Tibial artery (tissue), 4 donors: ENCODE results near the gene CACNG4.

Source experiments
- DNase-seq, 2 donors: peaks; one replicate each; pipeline ENCODE4 v3.0.0-alpha.2; 2019
- H3K27ac ChIP-seq, 2 donors: fragments of 200-600 bp; sonication (generic) in 1 of 2; 1 replicate in 1 of 2; 2 replicates in 1 of 2; pipeline ENCODE4 v1.5.1; 2018 to 2019; ENCODE audit warnings: mild to moderate bottlenecking in 1 of 2
- H3K27me3 ChIP-seq, 2 donors: fragments of 200-600 bp; sonication (generic) in 1 of 2; one replicate each; pipeline versions ENCODE4 v1.5.1 to v1.6.0; 2016 to 2019
- H3K36me3 ChIP-seq, 3 donors: fragments of 200-600 bp; sonication (generic) in 2 of 3; one replicate each; pipeline ENCODE4 v1.5.1; 2016 to 2019; ENCODE audit warnings: mild to moderate bottlenecking in 2 of 3
- H3K4me1 ChIP-seq, 4 donors: fragments of 200-600 bp; sonication (generic) in 2 of 4; 1 replicate in 3 of 4; 2 replicates in 1 of 4; pipeline ENCODE4 v1.5.1; 2016 to 2019
- H3K4me3 ChIP-seq, 2 donors: fragments of 200-600 bp; sonication (generic) in 1 of 2; 1 replicate in 1 of 2; 2 replicates in 1 of 2; pipeline ENCODE4 v1.5.1; 2018 to 2019; ENCODE audit warnings: mild to moderate bottlenecking in 2 of 2
- H3K9me3 ChIP-seq, 3 donors: fragments of 200-600 bp; sonication (generic) in 1 of 3; one replicate each; pipeline ENCODE4 v1.5.1; 2016 to 2019
- CTCF ChIP-seq, 2 experiments: fragments of 200-600 bp in 1 of 2; fragments of 450-650 bp in 1 of 2; IDR thresholded peaks; one replicate each; pipeline ENCODE4 v1.5.1; 2017 to 2019; ENCODE audit warnings: antibody characterized with exemption in 2 of 2, mild to moderate bottlenecking in 1 of 2, moderate library complexity in 1 of 2
- intact Hi-C: fragments of 100-400 bp; cut with DNase I; formaldehyde crosslinking; loops from one replicate; pipeline ENCODE4 v1.15.0; 2023; ENCODE audit warnings: low total_unique reads

CACNG4 gene

GRCh38 chr17:66975188-66975587, 10.7 kb downstream of the CACNG4 start:
- Histone ChIP-seq H3K36me3 (no peaks in the 10 kb centered on the region), H3K4me1 (peaks cover 0 to 13% (median 4%) of the 10 kb centered on the region in 4 donors), H3K27me3 (peaks cover 0 to 86% of the 10 kb centered on the region in 2 donors), H3K27ac (no peak overlapping the region), H3K4me3 (no peak overlapping the region), H3K9me3 (no peaks in the 10 kb centered on the region)
- no peak for DNase-seq
- intact Hi-C loops: no loop called here
- TF ChIP-seq CTCF (IDR thresholded peaks at IDR 0.05): no peak

GRCh38 chr17:66975614-66976378, 11.3 kb downstream of the CACNG4 start:
- Histone ChIP-seq H3K36me3 (no peaks in the 10 kb centered on the region), H3K27me3 (peaks cover 0 to 79% of the 10 kb centered on the region in 2 donors), H3K4me1 (peaks cover 0 to 13% (median 4%) of the 10 kb centered on the region in 4 donors), H3K9me3 (no peaks in the 10 kb centered on the region), H3K4me3 (no peak overlapping the region), H3K27ac (no peak overlapping the region)
- TF ChIP-seq CTCF (IDR thresholded peaks at IDR 0.05): no peak
- intact Hi-C loops: no loop called here
- no peak for DNase-seq

GRCh38 chr17:66976379-66976663, 11.8 kb downstream of the CACNG4 start:
- Histone ChIP-seq H3K9me3 (no peaks in the 10 kb centered on the region), H3K27me3 (peaks cover 0 to 76% of the 10 kb centered on the region in 2 donors), H3K36me3 (no peaks in the 10 kb centered on the region), H3K4me1 (peaks cover 0 to 13% (median 4%) of the 10 kb centered on the region in 4 donors), H3K4me3 (no peak overlapping the region), H3K27ac (no peak overlapping the region)
- DNase-seq: no peak
- no peak for TF ChIP-seq CTCF (IDR thresholded peaks at IDR 0.05)
- intact Hi-C loops: no loop called here

GRCh38 chr17:66976781-66977201, 12.3 kb downstream of the CACNG4 start:
- peaks cover 0 to 72% of the 10 kb centered on the region in 2 donors for H3K27me3 ChIP-seq
- peaks cover 0 to 13% (median 4%) of the 10 kb centered on the region in 4 donors for H3K4me1 ChIP-seq
- no peak overlapping the region for H3K4me3 ChIP-seq
- intact Hi-C loops: no loop called here
- no peaks in the 10 kb centered on the region for H3K9me3 ChIP-seq
- TF ChIP-seq CTCF (IDR thresholded peaks at IDR 0.05): no peak
- H3K36me3 ChIP-seq: no peaks in the 10 kb centered on the region
- DNase-seq: no peak
- no peak overlapping the region for H3K27ac ChIP-seq

- peaks cover 0 to 13% (median 4%) of the 10 kb centered on the region in 4 donors for H3K4me1 ChIP-seq
- H3K27ac ChIP-seq: no peak overlapping the region
- no peaks in the 10 kb centered on the region for H3K9me3 ChIP-seq
- intact Hi-C loops: no loop called here
- H3K36me3 ChIP-seq: no peaks in the 10 kb centered on the region
- DNase-seq: no peak
- TF ChIP-seq CTCF (IDR thresholded peaks at IDR 0.05): no peak
- peaks cover 0 to 66% of the 10 kb centered on the region in 2 donors for H3K27me3 ChIP-seq
- H3K4me3 ChIP-seq: no peak overlapping the region
These were observed 14.1 kb downstream of the CACNG4 start for GRCh38 chr17:66978514-66979061.
